CD4-positive, alpha-beta T cell treated with Interleukin-2 at 100 ng/mL for 4 hours (primary cell): Measurements from ENCODE around the gene HDAC9.

Experiments used
- DNase-seq: peaks from one replicate; pipeline ENCODE4 v3.0.0-alpha.2; 2020; ENCODE audit warnings: low spot score

Gene HDAC9

DNA sequence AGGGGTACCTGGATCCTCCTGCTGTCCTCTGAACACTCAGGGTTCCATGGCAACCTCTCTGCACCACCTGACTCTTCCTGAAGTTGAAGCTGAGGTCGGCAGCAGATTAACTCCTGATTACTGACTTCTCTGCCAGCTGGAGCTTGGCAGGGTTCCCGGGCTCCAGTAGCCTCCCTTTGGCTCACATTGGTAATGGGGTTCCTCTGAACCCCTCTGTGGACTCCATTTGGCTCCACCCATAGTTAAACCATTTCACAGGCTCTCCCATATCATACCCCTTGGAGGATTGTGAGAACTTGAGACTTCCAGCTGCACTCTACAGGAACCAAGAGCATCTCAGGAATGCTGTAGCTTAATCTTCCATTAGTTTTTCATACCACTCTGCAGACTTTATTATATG lies 292.5 kb downstream of the HDAC9 start:
- DNase-seq: no peak

DNA sequence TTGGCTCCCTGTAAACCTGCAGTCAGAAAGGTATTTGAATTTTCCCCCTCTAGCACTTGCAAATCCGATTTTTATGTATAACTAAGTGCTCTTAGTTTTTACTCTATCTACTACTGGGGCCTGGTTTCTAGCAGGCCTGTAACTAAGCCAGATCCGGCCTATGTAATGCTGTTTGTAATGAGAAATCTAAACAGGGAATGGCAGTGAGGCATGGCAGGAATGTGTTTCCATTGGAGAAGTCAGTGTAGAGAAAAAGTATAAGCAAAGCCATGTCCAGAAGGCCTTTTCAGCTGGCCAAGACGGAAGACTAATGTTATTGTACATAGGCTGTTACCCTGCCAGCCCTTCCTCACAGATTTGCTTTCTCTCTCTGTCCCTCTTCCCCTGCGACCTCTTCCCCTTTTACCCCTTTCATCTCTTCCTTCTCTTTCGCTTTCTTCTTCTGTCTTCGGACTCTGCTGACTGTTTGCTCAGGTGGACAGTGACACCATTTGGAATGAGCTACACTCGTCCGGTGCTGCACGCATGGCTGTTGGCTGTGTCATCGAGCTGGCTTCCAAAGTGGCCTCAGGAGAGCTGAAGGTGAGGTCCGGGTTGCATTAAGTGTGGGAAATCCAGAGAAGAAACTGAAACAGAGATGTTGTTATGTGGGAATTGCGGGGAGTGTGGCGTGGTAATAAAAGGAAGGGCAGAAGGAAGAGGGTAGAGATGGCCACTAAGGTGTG lies 297.5 kb downstream of the HDAC9 start:
- DNase-seq: no peak

DNA sequence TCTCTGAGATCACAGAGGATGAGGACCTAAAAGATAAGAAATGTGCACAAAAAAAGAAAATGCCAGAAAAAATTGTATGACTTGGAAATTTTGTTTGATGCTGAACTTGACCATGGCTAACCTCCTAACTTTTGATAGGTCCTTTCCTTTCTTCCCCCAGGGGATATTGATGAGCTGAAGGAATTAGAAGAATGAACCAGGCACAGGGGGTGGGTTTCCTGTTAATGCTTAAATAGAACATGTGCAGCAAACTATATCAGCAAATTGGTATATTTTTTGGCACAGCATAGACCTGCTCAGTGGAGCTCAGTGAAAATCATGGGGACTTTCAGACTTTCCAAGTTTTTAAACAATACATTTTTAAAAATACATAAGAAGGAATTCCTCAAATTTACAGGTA lies 300.7 kb downstream of the HDAC9 start:
- DNase-seq: no peak

DNA sequence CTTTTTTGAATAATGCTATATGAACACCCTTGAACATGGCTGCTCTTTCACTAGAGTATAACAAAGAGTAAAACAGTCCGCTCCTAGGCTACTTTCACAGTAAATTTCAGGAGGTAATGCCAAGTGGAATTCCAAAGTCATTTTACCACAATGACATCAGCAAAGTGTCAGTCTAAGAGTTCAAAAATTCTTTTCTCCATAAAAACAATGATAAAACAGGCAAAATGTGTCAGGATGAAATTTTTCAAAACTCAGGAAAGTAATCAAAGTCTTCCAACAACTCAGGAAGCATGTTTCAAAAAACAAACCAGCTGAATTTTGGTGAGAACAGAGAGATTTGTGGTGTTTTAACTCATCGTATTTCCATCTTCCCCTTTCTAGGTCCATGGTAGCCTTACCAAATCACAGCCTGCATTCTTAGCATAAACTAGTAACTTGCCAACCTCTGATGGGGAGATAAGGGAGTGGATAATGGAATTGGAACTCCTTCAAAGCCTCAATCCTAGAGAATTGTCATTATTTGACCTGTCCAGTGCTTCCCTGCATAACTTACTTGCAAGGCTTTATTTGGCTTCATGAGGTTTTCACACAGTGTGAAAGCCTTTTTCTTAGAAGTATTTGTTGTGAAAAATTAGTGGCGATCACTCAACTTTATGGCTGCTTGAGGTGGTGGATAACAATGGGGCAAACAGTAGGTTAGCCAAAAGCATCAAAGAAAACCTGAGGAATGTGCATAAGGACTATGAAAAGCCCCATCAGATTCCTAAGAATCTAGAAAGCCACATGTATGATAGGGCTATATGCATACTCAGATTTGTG lies 302.7 kb downstream of the HDAC9 start:
- no peak for DNase-seq

DNA sequence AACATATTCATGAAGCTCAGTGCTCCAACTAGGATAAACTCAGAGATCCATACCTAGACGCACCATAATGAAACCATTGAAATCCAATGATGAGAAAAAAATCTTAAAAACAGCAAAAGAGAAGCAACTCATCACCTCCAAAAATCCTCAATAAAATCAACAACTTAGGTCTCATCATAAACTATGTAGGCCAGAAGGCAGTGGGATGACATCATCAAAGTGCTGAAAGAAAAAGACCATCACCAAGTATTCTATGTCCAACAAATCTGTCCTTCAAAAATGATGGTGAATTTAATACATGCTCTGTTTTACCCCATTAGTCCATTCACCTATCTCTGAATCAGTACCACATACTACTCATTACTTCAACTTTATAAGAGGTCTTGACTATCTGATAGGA lies 304.4 kb downstream of the HDAC9 start:
- DNase-seq: no peak

DNA sequence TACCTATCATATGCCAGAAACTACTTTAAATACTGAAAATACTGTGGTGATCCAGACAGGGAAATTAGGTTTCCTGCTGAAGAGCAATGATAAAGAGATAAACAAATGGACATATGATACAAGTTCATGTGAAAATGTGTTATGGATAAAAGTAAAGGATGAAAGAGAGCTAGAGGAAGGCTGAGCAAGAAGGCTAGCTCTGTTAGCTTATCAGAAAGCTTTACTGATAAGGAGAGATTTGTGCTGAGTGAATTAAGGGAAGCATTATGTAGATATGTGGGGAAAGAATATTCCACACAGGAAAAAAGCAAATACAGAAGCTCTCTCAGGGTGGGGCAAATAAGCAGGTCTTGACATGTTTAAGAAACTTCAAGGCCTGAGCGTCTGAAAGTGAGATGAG lies 308.4 kb downstream of the HDAC9 start:
- no peak for DNase-seq

DNA sequence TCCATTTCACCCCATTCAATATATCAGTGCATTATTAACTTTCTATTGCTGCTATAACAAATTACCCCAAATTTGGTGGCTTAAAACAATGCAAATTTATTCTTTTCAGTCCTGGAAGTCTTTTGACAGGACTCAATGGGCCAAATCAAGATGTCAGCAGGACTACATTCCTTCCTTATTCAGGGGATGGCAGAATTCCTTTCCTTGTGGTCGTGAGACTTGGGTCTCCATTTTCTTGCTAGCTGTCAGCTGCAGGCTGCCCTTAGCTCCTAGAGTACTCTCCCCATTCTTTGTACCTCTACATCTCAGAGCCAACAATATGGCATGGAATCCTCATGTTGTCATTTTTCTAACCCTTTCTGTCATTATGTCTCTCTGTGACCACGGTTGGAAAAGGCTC lies 310.6 kb downstream of the HDAC9 start:
- DNase-seq: no peak

DNA sequence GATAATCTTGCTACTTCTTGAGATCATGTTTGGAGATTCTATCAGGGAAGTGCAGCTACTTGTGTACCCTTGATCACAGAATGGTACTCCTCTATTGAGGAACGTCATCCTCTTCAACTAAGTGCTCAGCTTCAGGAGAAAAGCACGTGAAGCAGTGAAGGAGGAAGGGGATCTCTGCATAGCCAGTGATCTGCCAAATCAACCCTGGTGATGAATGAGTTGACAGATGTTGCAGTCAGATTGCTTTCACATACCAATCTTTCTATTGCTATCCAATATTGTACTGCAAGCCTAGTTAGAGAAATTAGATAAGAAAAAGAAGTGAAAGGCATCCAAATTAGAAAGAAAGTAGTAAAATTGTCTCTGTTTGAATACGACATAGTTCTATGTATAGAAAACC lies 312.5 kb downstream of the HDAC9 start:
- DNase-seq: no peak

DNA sequence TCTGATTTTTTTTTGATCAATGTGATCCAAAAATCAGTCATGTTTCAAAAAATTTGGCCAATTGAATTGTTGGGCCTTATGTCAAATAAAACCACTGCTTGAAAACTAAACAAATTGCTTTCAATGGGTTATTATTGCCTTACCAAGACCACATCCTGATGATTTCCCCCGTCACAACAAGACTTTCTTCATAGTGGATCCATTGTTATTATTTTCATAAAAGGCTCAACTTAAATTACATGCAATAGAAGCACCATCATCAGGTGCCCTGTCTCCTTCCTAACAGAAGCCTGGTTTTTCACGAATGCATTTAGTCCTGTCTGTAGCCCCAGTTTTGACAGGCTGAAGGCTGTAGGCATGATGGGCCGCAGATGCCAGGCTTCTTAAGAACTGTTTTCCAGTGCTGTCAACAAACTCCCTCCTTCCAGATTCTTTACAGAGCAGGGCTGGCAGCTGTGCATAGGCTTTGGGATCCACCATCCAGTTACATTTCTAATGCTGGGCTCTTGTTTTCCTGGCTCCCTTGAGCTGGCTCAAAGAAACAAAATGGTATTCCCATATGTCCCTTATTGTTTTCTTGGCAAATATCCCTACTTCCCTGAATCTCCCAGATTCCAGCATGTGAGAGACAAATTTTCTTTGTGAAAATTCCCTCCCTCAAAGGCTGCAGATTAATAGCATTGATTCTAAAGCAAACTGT lies 319.9 kb downstream of the HDAC9 start:
- DNase-seq: no peak

DNA sequence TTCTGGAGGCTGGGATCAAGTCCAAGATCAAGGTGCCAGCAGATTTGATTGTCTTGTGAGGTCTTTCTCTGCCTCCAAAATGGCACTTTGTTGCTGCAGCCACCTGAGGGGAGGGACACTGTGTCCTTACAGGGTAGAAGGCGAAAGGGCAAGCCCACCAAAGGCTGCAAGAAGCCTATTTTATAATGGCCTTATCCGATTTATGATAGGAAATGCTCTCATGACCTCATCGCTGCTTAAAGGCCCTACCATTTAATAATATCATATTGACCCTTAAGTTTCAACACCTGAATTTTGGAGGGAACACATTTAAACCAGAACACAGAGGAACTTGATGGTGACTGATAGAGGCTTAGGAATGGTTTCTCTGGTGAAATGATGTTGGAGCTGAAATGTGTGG lies 325.4 kb downstream of the HDAC9 start:
- no peak for DNase-seq

DNA sequence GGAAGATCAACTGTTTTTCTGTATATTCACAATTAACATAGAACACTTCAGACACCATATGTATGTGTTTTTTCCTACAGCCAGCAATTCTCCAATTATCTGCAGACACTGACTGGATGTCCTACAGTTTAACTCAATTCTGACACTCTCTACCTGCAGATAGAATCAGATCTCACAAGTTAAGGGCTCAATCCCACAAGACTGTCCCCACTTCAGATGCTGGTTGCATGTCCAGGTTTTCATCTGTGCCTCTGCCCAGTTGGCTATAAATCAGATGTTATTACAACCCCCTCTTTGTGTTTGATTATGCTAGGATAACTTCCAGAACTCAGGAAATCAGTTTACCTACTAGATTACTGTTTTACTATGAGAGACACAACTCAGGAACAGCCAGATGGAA lies 326.0 kb downstream of the HDAC9 start:
- DNase-seq: no peak

DNA sequence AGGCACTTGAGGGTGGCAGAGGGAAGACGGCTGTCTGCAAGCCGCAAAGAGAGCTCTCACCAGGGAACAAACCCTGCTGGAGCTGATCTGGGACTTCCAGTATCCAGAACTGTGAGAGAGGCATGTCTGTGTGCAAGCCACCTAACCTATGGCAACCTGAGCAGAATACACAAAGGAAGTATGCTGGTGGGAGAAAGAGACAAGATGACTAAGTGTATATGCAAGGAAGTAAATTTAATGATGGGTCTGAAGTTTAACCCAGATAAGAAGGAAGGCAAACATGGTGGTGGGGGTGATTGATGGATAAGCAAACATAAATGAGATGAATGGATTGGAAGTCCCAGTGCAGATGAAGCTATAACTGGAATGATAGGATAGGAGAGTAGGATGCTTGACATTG lies 328.6 kb downstream of the HDAC9 start:
- no peak for DNase-seq

DNA sequence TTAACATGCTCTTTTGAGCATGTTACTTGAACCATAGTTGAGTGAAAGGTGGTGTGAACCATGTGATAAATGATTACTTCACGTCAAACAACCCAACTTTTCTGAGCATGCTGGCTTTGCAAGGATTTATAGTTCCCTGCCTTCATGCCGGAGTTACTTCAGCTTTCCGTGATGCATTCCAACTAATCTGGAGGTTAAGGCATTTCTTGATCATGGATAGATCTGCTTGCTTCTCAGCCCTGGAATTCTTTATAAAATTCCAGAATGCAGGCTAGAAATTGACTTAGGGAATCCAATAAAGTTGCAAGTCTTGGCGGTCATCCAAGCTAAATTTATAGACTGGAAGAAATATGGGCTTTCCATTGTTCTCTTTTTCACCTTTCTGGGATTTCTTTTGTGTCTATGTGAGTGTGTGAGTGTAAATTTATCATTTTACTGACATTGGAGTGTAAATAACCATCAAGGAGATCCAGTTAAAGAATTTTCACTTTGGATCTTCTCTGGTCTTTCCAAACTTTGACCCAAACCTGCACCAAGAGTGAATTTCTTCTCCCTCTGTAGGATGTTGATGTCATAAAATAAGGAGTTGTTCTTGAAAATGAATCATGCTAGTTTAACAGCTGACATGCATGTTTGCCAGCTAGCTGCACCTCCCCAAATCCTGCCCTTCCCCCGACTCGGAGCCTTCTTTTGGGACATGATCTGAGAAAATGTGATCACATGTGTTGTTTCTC lies 332.9 kb downstream of the HDAC9 start:
- DNase-seq: no peak

DNA sequence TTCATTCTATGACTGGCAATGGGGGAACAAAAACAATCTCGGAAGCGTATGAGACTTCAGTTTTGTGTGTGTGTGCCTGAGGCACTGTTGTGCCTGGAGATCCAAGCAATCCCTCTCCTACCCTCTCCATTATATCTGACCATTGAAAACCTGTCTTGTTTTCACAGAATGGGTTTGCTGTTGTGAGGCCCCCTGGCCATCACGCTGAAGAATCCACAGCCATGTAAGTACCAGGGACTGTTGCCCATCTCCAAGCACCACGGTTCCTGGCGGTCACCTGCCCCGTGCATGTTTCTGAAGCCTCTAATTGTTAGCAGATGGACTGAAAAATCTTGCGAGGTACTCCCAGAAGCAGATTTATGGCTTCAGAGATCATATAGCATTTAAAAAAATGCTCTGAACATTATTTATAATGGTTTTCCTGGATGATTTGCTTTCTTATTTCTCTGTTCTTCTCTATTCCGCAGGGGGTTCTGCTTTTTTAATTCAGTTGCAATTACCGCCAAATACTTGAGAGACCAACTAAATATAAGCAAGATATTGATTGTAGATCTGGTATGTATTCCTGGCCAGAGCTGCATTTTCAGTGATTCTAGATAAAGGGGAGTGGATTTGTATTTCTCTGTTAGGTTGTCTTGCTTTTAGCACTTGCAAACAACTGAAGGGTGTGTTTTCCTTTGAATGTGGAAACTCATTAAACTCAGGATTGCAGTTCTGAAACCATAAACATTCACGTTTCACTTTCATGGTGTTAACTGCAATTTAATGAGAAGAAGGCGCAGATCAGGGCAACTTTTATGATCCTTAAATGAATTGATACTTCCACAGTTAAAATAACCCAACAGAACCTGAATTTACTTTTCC lies 333.7 kb downstream of the HDAC9 start:
- DNase-seq: no peak

DNA sequence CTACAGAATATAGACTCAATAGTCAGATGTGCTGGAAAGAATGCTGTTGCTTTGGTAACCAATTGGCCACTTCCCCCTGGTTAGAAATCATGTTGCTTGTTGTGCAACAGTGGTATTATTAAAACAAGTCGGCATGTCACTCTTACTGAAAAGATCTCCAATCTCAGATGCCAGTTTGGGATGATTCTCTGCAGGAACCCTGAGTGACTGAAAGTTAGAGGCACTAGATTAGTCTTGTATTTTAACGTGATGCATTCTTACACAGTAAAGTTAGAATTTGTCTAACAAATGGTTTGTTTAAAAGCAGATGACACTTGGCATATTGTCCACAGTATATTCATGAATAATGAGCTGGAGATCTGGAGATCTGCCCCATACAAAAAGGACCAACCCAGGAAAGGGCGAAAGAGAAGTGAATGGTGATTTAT lies 334.3 kb downstream of the HDAC9 start:
- no peak for DNase-seq

DNA sequence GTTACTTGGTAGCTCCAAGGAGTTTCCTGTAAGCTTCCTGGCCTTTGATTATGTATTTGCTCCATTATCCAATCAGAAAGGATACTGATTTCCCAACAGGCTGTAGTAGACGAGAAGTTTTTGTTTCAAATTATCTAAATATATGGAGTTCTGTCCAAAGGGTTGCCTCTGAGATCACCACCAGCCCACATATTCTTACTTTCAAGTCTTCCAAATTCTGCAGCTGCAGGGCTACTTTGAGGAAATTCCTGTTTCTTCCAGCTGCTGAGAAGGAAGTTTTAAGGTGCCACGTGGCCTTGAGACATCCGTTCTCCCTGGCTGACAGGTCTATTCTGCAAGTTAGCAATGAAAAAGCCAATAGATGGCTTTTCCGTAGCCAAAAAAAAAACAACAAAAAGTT lies 335.9 kb downstream of the HDAC9 start:
- DNase-seq: no peak

DNA sequence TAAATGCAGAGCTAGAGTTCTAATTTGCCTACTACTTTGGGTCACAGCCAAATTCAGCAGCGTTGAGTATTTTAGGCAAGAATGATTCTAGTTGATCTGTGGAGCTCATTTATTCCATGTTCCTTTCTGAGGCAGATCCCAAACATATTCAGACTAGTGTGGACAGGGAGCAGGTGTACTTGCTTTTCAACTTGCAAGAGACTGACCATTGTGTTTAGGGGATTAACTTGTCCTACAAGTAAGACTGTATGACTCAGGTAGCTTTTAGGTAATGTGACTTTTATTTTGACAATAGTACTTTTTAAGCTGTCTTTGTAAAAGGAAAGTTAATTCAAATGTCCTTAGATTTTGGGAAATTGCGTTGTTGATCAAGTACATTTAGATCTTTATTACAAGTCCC lies 336.4 kb downstream of the HDAC9 start:
- DNase-seq: no peak

DNA sequence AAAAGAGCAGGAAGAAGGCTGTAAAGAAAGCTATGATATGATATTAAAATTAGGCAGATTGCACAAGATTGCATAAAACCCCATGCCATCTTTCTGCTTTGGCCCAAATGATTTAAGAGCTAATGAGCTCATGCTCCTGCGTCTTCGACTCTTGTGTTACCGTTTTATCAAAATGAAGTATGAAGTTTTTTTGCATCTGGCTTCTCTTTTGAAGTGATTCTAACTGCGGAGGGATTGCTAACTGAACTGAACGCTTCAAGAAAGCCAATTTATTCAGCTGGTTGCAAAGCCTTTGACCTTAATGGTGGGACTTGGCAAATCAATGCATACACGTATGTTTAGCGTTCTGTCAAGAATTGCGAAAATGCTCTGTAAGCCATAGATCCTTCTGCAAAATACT lies 339.0 kb downstream of the HDAC9 start:
- no peak for DNase-seq

DNA sequence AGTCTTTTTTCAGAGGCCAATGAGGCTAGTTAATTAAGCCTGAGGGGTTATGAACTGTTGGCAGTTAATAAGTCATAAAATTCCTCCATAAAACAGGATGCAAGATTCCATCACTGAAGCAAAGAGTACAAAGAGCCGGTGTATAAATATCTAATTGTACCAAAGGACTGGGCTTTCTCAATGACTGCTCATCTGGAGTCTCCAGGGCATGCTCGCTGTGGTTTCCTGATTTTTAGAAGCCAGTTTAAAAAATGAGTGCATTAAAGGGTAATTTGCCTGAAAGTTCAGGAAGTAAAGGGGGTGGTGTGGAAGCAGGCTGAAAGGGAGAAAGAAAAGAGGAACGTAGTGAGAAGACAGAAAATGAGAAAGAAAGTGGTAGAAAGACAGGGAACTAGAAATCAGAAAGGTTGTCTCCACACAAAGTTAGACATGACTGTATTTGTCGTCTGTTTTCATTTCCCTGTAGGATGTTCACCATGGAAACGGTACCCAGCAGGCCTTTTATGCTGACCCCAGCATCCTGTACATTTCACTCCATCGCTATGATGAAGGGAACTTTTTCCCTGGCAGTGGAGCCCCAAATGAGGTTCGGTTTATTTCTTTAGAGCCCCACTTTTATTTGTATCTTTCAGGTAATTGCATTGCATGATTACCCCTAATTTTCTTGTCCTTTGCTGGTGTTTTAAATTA lies 339.6 kb downstream of the HDAC9 start:
- no peak for DNase-seq

DNA sequence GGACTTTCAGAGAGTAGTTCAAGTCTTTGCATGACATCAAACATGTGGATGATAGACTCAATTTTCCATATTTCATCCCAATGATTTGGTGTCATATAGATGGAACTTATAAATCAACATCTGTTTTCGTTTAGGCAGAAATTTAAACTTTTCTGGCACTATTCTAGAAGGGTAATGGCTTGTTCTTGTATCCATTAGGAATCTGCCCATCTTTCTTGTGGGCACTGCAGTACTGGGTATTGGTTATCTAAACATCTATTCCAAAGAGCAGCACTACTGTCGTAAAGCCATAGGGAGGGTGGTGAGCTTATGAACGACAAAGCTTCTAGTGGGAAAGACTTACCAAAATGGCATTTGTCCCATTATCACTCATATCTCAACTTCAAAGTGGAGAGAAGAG lies 348.4 kb downstream of the HDAC9 start:
- no peak for DNase-seq

DNA sequence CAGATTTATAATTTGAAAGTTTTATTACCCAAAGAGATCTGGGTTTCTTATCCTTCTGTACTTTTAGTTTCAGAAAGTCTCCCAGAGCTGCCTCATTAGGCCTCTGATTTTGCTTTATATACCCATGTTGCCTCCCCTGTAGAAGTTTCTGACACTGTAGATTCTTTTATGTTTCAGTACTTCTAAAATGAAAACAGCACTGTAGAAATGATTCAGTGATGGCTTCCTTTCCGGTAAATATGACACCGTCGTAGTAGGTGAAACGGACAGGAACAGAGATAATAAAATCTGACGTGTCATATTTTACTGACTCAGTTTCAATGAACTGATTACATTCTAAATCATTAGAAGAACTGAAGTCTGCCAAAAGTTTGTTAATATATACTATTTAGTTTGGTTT lies 349.2 kb downstream of the HDAC9 start:
- DNase-seq: no peak
